Keratinocyte (primary cell): ENCODE data around the gene RPS6KL1. TPM values are rescaled to one million over a fixed set of nuclear protein-coding genes. Genes with fewer than 3 reads are reported as not detected.

Source experiments
- polyA plus RNA-seq, 5 experiments: library from polyadenylated mRNA; depleted of rRNA in 3 of 5; stranded (reverse) in 3 of 5; stranded (forward) in 1 of 5; unstranded in 1 of 5; fragments of >200 nt; gene quantifications; 1 replicate in 1 of 5; 2 replicates in 3 of 5; 3 replicates in 1 of 5; pipeline versions ENCODE4 v1.2.1 to v1.2.3, GENCODE V29; 2011 to 2012; ENCODE audit warnings: missing spikeins in 2 of 5, low read depth in 1 of 5, low replicate concordance in 1 of 5

RPS6KL1 gene
- polyA plus RNA-seq, 1 donor (not counting 4 experiments of a cell fraction or from before 2014, with no cell fraction given): 0.69 TPM

Other genes starting within 250 kb of the RPS6KL1 start
- gene AREL1, start 210.2 kb downstream of the RPS6KL1 start, polyA plus RNA-seq: 31.2 to 40.6 TPM (median 36.7 TPM) in 3 replicates
- 49.0 to 86.8 TPM (median 53.5 TPM) in 3 replicates for gene FCF1, start 210.1 kb downstream of the RPS6KL1 start, polyA plus RNA-seq
- gene YLPM1, start 159.9 kb downstream of the RPS6KL1 start, polyA plus RNA-seq: 5.9 to 13.8 TPM (median 10.0 TPM) in 3 replicates
- gene PROX2, start 47.1 kb downstream of the RPS6KL1 start, polyA plus RNA-seq: not detected in 3 replicates
- gene DLST, start 41.3 kb downstream of the RPS6KL1 start, polyA plus RNA-seq: 114 to 151 TPM (median 129 TPM) in 3 replicates
- gene PGF, start 32.3 kb upstream of the RPS6KL1 start, polyA plus RNA-seq: 16.5 to 19.0 TPM (median 17.5 TPM) in 3 replicates
- 112 to 114 TPM (median 113 TPM) in 3 replicates for gene EIF2B2, start 79.7 kb upstream of the RPS6KL1 start, polyA plus RNA-seq
- 8.8 to 13.8 TPM (median 13.0 TPM) in 3 replicates for gene MLH3, start 128.2 kb upstream of the RPS6KL1 start, polyA plus RNA-seq
- 16.7 to 32.9 TPM (median 19.8 TPM) in 3 replicates for gene ACYP1, start 140.8 kb upstream of the RPS6KL1 start, polyA plus RNA-seq
- gene ZC2HC1C, start 146.4 kb upstream of the RPS6KL1 start, polyA plus RNA-seq: 0.23 to 0.68 TPM (median 0.32 TPM) in 3 replicates
- gene NEK9, start 203.8 kb upstream of the RPS6KL1 start, polyA plus RNA-seq: 23.0 to 43.7 TPM (median 27.9 TPM) in 3 replicates